Measurements from ENCODE around the gene FAM53B.

GRCh38 chr10:124649214-124649613 lies 95.0 kb downstream of the FAM53B start:
- TF ChIP-seq POLR2A (IDR thresholded peaks at IDR 0.05) = no peak
- TF ChIP-seq CTCF (IDR thresholded peaks at IDR 0.05 in 4 of 5, conservative IDR thresholded peaks at IDR 0.05 in 1 of 5) = peak in 2 of 5 experiments; percentile 17 to 22

Data from gastrocnemius medialis (tissue), 4 donors.